Stimulated activated effector memory CD8-positive, alpha-beta T cell treated with anti-CD3 and anti-CD28 coated beads, Interleukin-12 subunit alpha, Interleukin-12 subunit beta, amount 100 ng/mL, for 72 hours (primary cell): ENCODE data around the gene TTC34.

Source experiments
- ATAC-seq: fragments of 150-1000 bp; cut with Tn5 transposase; 2 replicates; pipeline ENCODE4 v1.10.0; 2021
- DNase-seq, 2 donors: peaks; one replicate each; pipeline ENCODE4 v3.0.0; 2021 to 2022; ENCODE audit warnings: low spot score in 2 of 2
- H3K27ac Mint-ChIP-seq: one replicate; pipeline ENCODE4 v1.8.0; 2022; ENCODE audit warnings: mild to moderate bottlenecking, mixed read lengths
- H3K36me3 Mint-ChIP-seq: one replicate; pipeline ENCODE4 v1.8.0; 2022; ENCODE audit warnings: mild to moderate bottlenecking, mixed read lengths
- H3K4me1 Mint-ChIP-seq: one replicate; pipeline ENCODE4 v1.8.0; 2022; ENCODE audit warnings: mixed read lengths
- H3K4me3 Mint-ChIP-seq: one replicate; pipeline ENCODE4 v1.8.0; 2022; ENCODE audit warnings: mild to moderate bottlenecking, mixed read lengths
- H3K9me3 Mint-ChIP-seq: one replicate; pipeline ENCODE4 v1.8.0; 2022; ENCODE audit warnings: mixed read lengths

The TTC34 gene

GRCh38 chr1:2809656-2810055 lies 8.2 kb upstream of the TTC34 start:
- Mint-ChIP-seq H3K9me3 (no peaks in the 10 kb centered on the region), H3K36me3 (no peaks in the 10 kb centered on the region), H3K4me3 (no peak overlapping the region), H3K4me1 (no peaks in the 10 kb centered on the region), H3K27ac (no peak overlapping the region)
- DNase-seq (no peak), ATAC-seq (no peak)

- no peak for DNase-seq
- no peak overlapping the region for H3K4me3 Mint-ChIP-seq
- no peaks in the 10 kb centered on the region for H3K36me3 Mint-ChIP-seq
- no peaks in the 10 kb centered on the region for H3K4me1 Mint-ChIP-seq
- no peak overlapping the region for H3K27ac Mint-ChIP-seq
- no peaks in the 10 kb centered on the region for H3K9me3 Mint-ChIP-seq
- ATAC-seq = no peak
Measured at GRCh38 chr1:2808831-2809605, 7.5 kb upstream of the TTC34 start.

GRCh38 chr1:2808386-2808705 lies 6.9 kb upstream of the TTC34 start:
- H3K27ac Mint-ChIP-seq = no peak overlapping the region

GRCh38 chr1:2807678-2808385 lies 6.3 kb upstream of the TTC34 start:
- no peaks in the 10 kb centered on the region for H3K36me3 Mint-ChIP-seq
- H3K9me3 Mint-ChIP-seq = no peaks in the 10 kb centered on the region
- no peak for ATAC-seq
- no peak overlapping the region for H3K27ac Mint-ChIP-seq
- DNase-seq = no peak
- H3K4me3 Mint-ChIP-seq = no peak overlapping the region
- H3K4me1 Mint-ChIP-seq = no peaks in the 10 kb centered on the region

More at GRCh38 chr1:2808386-2808705, 6.9 kb upstream of the TTC34 start:
- Mint-ChIP-seq H3K4me3 (no peak overlapping the region), H3K9me3 (no peaks in the 10 kb centered on the region), H3K4me1 (no peaks in the 10 kb centered on the region), H3K36me3 (no peaks in the 10 kb centered on the region)
- ATAC-seq (no peak), DNase-seq (no peak)

DNA sequence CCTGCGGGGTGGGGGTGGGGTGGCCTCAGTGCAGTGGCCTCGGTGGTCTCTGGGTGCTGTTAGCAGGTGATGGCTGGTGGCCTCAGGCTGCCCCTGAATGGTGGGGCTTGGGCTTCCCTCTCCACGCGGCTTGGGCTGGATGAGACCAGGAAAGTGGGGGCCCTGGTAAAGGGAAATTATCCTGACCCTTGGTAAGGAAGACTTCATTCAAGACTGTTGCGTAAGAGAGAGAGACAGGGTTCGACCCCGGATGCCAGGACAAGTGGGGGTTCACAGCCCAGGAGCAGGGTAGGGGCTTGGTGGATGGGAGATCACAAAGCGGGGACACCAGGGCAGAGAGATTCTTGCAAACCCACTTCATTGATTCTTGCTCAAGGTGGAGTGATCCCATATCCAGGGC lies 5.5 kb upstream of the TTC34 start:
- Mint-ChIP-seq H3K4me3 (no peak overlapping the region), H3K4me1 (no peaks in the 10 kb centered on the region), H3K9me3 (no peaks in the 10 kb centered on the region), H3K27ac (no peak overlapping the region), H3K36me3 (no peaks in the 10 kb centered on the region)
- ATAC-seq = no peak
- DNase-seq = no peak

DNA sequence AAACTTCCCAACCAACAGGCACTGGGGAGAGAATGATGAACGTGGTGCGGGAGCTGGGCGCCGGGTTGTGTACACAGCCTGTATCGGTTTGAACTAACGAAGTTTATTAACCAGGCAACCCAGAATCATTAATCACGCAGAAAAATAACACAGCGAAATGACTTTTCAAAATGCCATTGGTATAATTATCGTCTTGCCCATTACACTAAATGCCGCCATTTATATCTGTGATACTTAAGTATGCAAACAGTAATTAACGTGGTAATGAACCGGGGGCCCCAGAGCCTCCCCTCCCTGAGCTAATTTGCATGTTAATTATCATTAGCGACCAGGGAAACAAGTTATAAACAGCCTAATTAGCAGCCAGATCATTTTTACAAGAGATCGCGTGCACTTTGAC lies 5.1 kb upstream of the TTC34 start:
- no peak overlapping the region for H3K4me3 Mint-ChIP-seq
- DNase-seq = no peak
- no peak overlapping the region for H3K27ac Mint-ChIP-seq
- peaks cover 1% of the 10 kb centered on the region for H3K4me1 Mint-ChIP-seq
- ATAC-seq = no peak
- H3K36me3 Mint-ChIP-seq = no peaks in the 10 kb centered on the region
- H3K9me3 Mint-ChIP-seq = no peaks in the 10 kb centered on the region

DNA sequence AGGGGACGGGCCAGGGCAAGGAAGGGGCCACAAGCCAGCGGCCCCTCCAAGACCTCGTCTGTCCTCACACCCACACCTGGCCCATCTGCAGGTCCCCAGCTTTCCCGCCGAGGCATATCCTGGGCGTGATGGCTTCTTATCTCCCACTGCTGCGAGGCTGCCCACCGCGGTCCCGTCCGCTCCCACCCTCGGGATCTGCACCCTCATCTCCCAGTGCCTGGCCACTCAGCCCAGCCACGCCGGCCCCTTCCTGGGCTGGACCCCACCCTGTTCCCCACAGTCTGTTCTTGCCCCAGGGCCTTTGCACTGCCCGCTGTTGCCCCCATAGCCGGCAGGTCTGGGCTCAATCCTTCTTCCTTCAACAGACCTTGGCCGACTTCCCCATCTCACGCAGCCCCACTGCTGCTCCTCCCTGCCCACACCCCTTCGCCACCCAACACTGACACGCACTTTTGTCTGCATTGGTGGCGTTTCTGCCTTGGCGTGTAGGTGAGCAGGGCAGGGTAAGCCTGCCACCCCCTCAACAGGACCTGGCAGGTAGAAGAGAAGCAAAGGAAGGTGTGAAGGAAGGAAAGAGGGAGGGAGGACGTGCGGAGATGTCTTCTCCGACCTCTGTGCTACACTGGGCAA lies 4.4 kb upstream of the TTC34 start:
- Mint-ChIP-seq H3K9me3 (no peaks in the 10 kb centered on the region), H3K36me3 (no peaks in the 10 kb centered on the region), H3K27ac (no peak overlapping the region), H3K4me1 (peaks cover 6% of the 10 kb centered on the region), H3K4me3 (no peak overlapping the region)
- ATAC-seq (no peak), DNase-seq (no peak)

GRCh38 chr1:2804628-2805351 lies 3.3 kb upstream of the TTC34 start:
- Mint-ChIP-seq H3K4me1 (peaks cover 6% of the 10 kb centered on the region), H3K4me3 (no peak overlapping the region)
- no peak for ATAC-seq

GRCh38 chr1:2803931-2804627 lies 2.6 kb upstream of the TTC34 start:
- H3K4me3 Mint-ChIP-seq = no peak overlapping the region
- H3K36me3 Mint-ChIP-seq = no peaks in the 10 kb centered on the region
- ATAC-seq = no peak
- H3K4me1 Mint-ChIP-seq = peaks cover 6% of the 10 kb centered on the region
- H3K9me3 Mint-ChIP-seq = no peaks in the 10 kb centered on the region
- no peak overlapping the region for H3K27ac Mint-ChIP-seq
- no peak for DNase-seq

More at GRCh38 chr1:2804628-2805351, 3.3 kb upstream of the TTC34 start:
- H3K36me3 Mint-ChIP-seq = no peaks in the 10 kb centered on the region
- H3K27ac Mint-ChIP-seq = no peak overlapping the region
- DNase-seq = no peak
- H3K9me3 Mint-ChIP-seq = no peaks in the 10 kb centered on the region

GRCh38 chr1:2803086-2803930 lies 1.8 kb upstream of the TTC34 start:
- no peak for DNase-seq
- ATAC-seq = no peak
- H3K4me3 Mint-ChIP-seq = no peak overlapping the region
- peaks cover 6% of the 10 kb centered on the region for H3K4me1 Mint-ChIP-seq
- H3K36me3 Mint-ChIP-seq = no peaks in the 10 kb centered on the region
- no peaks in the 10 kb centered on the region for H3K9me3 Mint-ChIP-seq
- no peak overlapping the region for H3K27ac Mint-ChIP-seq

GRCh38 chr1:2802421-2802961 lies 998 bp upstream of the TTC34 start:
- Mint-ChIP-seq H3K9me3 (no peaks in the 10 kb centered on the region), H3K4me1 (peaks cover 6% of the 10 kb centered on the region), H3K36me3 (no peaks in the 10 kb centered on the region), H3K27ac (no peak overlapping the region), H3K4me3 (no peak overlapping the region)
- no peak for ATAC-seq
- no peak for DNase-seq

DNA sequence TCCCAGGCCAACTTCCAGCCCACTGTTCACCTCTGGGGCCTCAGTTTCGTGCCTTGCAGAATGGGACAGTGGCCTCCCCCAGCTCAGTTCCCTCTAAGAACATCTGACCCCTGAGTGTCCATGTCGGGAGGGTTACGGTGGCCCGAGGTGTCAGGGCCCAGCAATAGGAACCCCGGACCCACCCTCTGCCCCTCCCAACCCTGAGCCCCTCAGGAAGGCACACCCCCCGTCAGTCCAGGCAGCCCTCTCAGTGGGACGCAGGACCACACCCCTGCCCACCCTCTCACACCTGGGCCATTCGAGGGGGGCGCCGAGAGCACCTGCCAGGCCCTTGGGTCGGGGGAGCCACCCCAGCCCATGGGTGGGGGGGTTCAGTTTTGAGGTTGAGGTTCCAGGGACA lies 447 bp downstream of the TTC34 start:
- H3K36me3 Mint-ChIP-seq = no peaks in the 10 kb centered on the region
- no peak overlapping the region for H3K27ac Mint-ChIP-seq
- no peaks in the 10 kb centered on the region for H3K9me3 Mint-ChIP-seq
- no peak overlapping the region for H3K4me3 Mint-ChIP-seq
- no peak for DNase-seq
- peaks cover 6% of the 10 kb centered on the region for H3K4me1 Mint-ChIP-seq
- no peak for ATAC-seq

DNA sequence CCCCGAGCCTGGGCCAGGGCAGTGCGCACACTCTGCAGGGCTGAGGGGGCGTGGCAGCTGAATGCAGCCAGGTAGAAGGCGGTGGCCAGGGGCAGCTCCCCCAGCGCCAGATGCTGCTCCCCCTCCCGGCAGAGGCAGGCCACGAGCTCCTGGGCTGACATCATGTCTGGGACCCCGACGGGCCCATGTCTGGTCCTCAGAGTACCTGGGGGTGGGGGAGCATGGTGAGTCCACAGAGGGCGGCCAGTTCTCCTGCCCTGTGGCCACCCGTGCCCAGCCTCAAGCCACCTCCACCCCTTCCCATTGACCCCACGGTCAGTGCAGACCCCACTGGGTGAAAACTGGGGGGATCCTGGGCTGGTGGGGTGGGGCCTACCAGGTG lies 838 bp downstream of the TTC34 start:
- ATAC-seq (no peak), DNase-seq (no peak)
- H3K4me1 Mint-ChIP-seq = peaks cover 6% of the 10 kb centered on the region
- H3K4me3 Mint-ChIP-seq = no peak overlapping the region
- no peaks in the 10 kb centered on the region for H3K36me3 Mint-ChIP-seq
- no peak overlapping the region for H3K27ac Mint-ChIP-seq
- H3K9me3 Mint-ChIP-seq = no peaks in the 10 kb centered on the region
